OCI-LY3 (cell line): ENCODE data around the gene SH2B2.
"Not testable (repeated sequence)": the region's sequence is repeated elsewhere in the genome, so short reads cannot be mapped to it uniquely, and the experiment has no call there.

ENCODE experiments used
- H2AFZ ChIP-seq: fragments of 200-600, 300-600 bp; shearing (Covaris generic); 2 replicates; pipeline ENCODE4 v1.6.0; 2014; ENCODE audit warnings: antibody characterized with exemption, low read depth, low read length
- H3K27ac ChIP-seq: fragments of 200-600, 300-600 bp; sonication (generic); 2 replicates; pipeline ENCODE4 v1.5.1; 2014; ENCODE audit warnings: mild to moderate bottlenecking, low read length, moderate library complexity, mixed read lengths
- H3K27me3 ChIP-seq: fragments of 200-600, 300-600 bp; sonication (generic); 2 replicates; pipeline ENCODE4 v1.6.1; 2014; ENCODE audit warnings: low read depth, low read length, mixed read lengths
- H3K36me3 ChIP-seq: fragments of 200-600, 300-600 bp; sonication (generic); replicated peaks from 2 replicates; pipeline ENCODE3; 2014; ENCODE audit warnings: low read depth, low read length, mixed read lengths
- H3K4me1 ChIP-seq: fragments of 300-600, 200-600 bp; sonication (generic); 2 replicates; pipeline ENCODE4 v1.6.1; 2014; ENCODE audit warnings: low read length, mixed read lengths
- H3K4me2 ChIP-seq: fragments of 200-600, 300-600 bp; sonication (generic); 2 replicates; pipeline ENCODE4 v1.6.1; 2014; ENCODE audit warnings: low read length, mixed read lengths
- H3K4me3 ChIP-seq: fragments of 300-600, 200-600 bp; sonication (generic); 2 replicates; pipeline ENCODE4 v1.5.1; 2014; ENCODE audit warnings: antibody characterized with exemption, mild to moderate bottlenecking, low read length, moderate library complexity
- H3K79me2 ChIP-seq: fragments of 300-600, 200-600 bp; shearing (Covaris generic); 2 replicates; pipeline ENCODE4 v1.6.1; 2014; ENCODE audit warnings: mild to moderate bottlenecking, low read length, mixed read lengths
- H3K9ac ChIP-seq: fragments of 300-600, 200-600 bp; shearing (Covaris generic); 2 replicates; pipeline ENCODE4 v1.6.0; 2014; ENCODE audit warnings: mild to moderate bottlenecking, low read length, moderate library complexity
- H3K9me3 ChIP-seq: fragments of 200-600, 300-600 bp; shearing (Covaris generic); 2 replicates; pipeline ENCODE4 v1.6.1; 2014; ENCODE audit warnings: low read length, mixed read lengths; ENCODE audit not compliant: insufficient read depth
- H4K20me1 ChIP-seq: fragments of 200-600, 300-600 bp; sonication (generic); 2 replicates; pipeline ENCODE4 v1.6.1; 2016; ENCODE audit warnings: low read length, mixed read lengths; ENCODE audit not compliant: insufficient read depth
- CTCF ChIP-seq: fragments of 200-600, 300-600 bp; sonication (generic); IDR thresholded peaks from 2 replicates; pipeline ENCODE4 v1.5.1; 2014; ENCODE audit warnings: antibody characterized with exemption, low read length, low read depth
- EZH2phosphoT487 ChIP-seq: fragments of 200-600 bp; shearing (Covaris generic); IDR thresholded peaks from 2 replicates; pipeline ENCODE4 v1.6.1; 2018; ENCODE audit warnings: antibody characterized with exemption, mixed run types, low read depth

The SH2B2 gene

GRCh38 chr7:102320601-102321350, 34.1 kb downstream of the SH2B2 start:
- Histone ChIP-seq H3K4me3 (no peak overlapping the region), H3K4me1 (no peaks in the 10 kb centered on the region), H3K4me2 (no peak overlapping the region), H3K79me2 (no peaks in the 10 kb centered on the region), H4K20me1 (no peaks in the 10 kb centered on the region), H3K27ac (no peak overlapping the region), H3K9ac (no peak overlapping the region), H3K27me3 (no peaks in the 10 kb centered on the region), H3K9me3 (no peaks in the 10 kb centered on the region), H3K36me3 (no peaks in the 10 kb centered on the region), H2AFZ (no peak overlapping the region)
- no peak for TF ChIP-seq CTCF
- TF ChIP-seq EZH2phosphoT487 = no peak

GRCh38 chr7:102321351-102322201, 34.9 kb downstream of the SH2B2 start:
- no peaks in the 10 kb centered on the region for H4K20me1 ChIP-seq
- H3K79me2 ChIP-seq = no peaks in the 10 kb centered on the region
- H3K27ac ChIP-seq = no peak overlapping the region
- H3K27me3 ChIP-seq = 0 out of 2 replicates have a peak, but pooled peaks cover under 1% of the 10 kb centered on the region
- H3K9ac ChIP-seq = no peak overlapping the region
- H3K9me3 ChIP-seq = no peaks in the 10 kb centered on the region
- H3K4me2 ChIP-seq = no peak overlapping the region
- TF ChIP-seq EZH2phosphoT487 = no peak
- no peak overlapping the region for H2AFZ ChIP-seq
- H3K4me3 ChIP-seq = no peak overlapping the region
- H3K4me1 ChIP-seq = no peaks in the 10 kb centered on the region
- no peaks in the 10 kb centered on the region for H3K36me3 ChIP-seq

GRCh38 chr7:102322202-102322715, 35.6 kb downstream of the SH2B2 start:
- Histone ChIP-seq H3K27ac (no peak overlapping the region), H3K4me3 (no peak overlapping the region), H3K79me2 (no peaks in the 10 kb centered on the region), H3K4me1 (no peaks in the 10 kb centered on the region), H2AFZ (no peak overlapping the region), H3K9ac (no peak overlapping the region), H3K27me3 (peaks cover 3% of the 10 kb centered on the region; the same call in 1 of the 2 replicates), H3K36me3 (no peaks in the 10 kb centered on the region), H3K4me2 (no peak overlapping the region), H4K20me1 (no peaks in the 10 kb centered on the region), H3K9me3 (no peaks in the 10 kb centered on the region)
- TF ChIP-seq EZH2phosphoT487 (no peak), CTCF (no peak)

DNA sequence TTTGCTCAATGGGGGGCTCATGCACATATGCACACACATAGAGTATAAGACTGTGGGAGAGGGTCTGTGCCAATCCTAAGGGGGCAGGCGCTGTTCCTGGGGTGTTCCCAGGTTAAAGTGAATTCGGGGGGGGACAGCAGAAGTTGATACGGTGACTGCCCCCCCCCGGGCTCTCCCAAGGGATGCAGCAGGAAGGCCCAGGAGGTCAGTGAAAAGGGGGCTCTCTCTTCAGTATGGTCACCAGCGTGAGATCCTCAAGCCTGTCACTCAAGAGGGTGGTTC, 37.2 kb downstream of the SH2B2 start:
- no peak overlapping the region for H3K27ac ChIP-seq

DNA sequence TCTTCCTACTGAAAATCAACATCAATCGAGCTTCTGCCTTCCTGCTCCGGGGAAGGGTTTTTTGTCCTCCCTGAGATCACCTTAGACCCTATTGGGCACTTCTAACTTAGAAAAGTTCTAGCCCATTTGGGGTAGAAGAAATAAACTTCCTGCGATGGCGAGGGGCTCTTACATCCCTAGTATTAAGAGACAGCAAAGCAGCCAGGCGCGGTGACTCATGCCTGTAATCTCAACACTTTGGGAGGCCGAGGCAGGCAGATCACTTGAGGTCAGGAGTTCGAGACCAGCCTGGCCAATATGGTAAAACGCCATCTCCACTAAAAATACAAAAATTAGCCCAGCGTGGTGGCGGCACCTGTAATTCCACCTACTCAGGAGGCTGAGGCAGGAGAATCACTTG, 38.4 kb downstream of the SH2B2 start:
- not testable (repeated sequence) for H2AFZ ChIP-seq, H3K9ac ChIP-seq, H3K4me3 ChIP-seq, H3K36me3 ChIP-seq, H3K27me3 ChIP-seq, H3K79me2 ChIP-seq, H3K4me2 ChIP-seq, H4K20me1 ChIP-seq, H3K4me1 ChIP-seq, H3K27ac ChIP-seq, H3K9me3 ChIP-seq

More for the DNA sequence above, 37.2 kb downstream of the SH2B2 start:
- Histone ChIP-seq H4K20me1 (no peaks in the 10 kb centered on the region), H3K4me2 (no peak overlapping the region), H3K79me2 (no peaks in the 10 kb centered on the region), H3K9ac (no peak overlapping the region), H2AFZ (no peak overlapping the region), H3K4me3 (no peak overlapping the region), H3K4me1 (no peaks in the 10 kb centered on the region), H3K9me3 (peaks cover 3% of the 10 kb centered on the region; the same call in 1 of the 2 replicates), H3K27me3 (peaks cover 3% of the 10 kb centered on the region; the same call in 1 of the 2 replicates), H3K36me3 (no peaks in the 10 kb centered on the region)
- TF ChIP-seq CTCF = no peak
- no peak for TF ChIP-seq EZH2phosphoT487
